Bronchial epithelial cell (primary cell): ENCODE data around the gene RCC2. TPM values are rescaled to one million over a fixed set of nuclear protein-coding genes. Genes with fewer than 3 reads are reported as not detected.

Source experiments
- DNase-seq: peaks from one replicate; pipeline ENCODE4 v3.0.0-alpha.2; 2010; ENCODE audit warnings: low read depth
- FAIRE-seq: peaks from 2 replicates; lab custom pipeline; 2011; peaks lifted over from hg19 to GRCh38; lab: Jason Lieb, UNC
- H3K27me3 ChIP-seq: 2 replicates; pipeline ENCODE4 v1.5.1; 2011; ENCODE audit warnings: low read length; ENCODE audit not compliant: control insufficient read depth, insufficient read depth
- H3K36me3 ChIP-seq: 2 replicates; pipeline ENCODE4 v1.5.1; 2011; ENCODE audit warnings: low read length; ENCODE audit not compliant: control insufficient read depth, insufficient read depth
- H3K4me3 ChIP-seq: 2 replicates; pipeline ENCODE4 v1.5.1; 2011; ENCODE audit warnings: mild to moderate bottlenecking, low read depth, low read length, control low read depth
- CTCF ChIP-seq: IDR thresholded peaks from 2 replicates; pipeline ENCODE4 v1.5.1; 2011; ENCODE audit warnings: mild to moderate bottlenecking, moderate library complexity, low read length, control low read depth, inconsistent platforms; ENCODE audit not compliant: insufficient read depth, severe bottlenecking
- total RNA-seq: library from RNA; depleted of rRNA; stranded (reverse); fragments of >200 nt; gene quantifications from 2 replicates; pipeline ENCODE4 v1.2.1, GENCODE V29; 2014

Gene RCC2
- total RNA-seq, 1 donor from 2014 or later, result 152 TPM

DNA sequence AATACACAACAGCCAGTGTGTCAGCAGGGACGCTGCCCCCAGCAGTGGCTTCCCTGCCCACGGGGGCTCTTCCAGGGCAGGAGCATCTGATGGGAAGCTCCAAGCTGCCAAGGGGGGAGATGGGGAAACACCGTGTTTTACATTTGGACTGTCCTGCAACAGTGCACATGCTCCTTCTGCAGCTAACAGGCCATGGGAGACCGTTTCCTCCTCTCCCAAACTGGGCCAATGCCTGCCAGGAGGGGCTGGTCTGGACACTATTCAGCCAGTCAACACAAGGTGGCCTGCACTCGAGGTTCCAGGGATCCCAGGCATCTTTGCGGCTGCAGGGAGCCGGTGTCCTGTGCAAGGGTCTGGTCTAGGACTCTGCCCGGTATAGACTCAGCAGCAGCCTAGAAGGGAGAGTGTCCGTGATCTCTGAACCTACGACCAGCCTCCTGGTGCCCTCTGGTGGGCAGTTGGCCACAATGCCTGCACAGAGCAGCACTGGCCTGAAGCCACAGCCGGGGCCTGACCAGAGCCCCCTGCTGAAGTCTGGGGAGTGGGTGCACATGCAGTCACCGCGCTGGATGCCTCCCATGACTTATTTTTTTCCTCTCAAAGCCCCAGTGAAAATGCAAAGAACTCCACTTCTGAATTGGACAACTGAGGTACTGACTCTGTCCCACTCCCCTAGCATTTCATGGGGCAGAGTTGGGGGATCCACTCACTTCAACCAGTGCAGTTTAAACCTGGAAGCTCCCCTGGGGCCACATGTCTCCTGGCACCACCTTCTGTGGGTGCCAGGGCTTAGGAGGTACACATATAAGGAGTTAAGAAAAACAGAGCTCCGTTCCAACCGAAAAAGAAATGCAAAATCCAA is 33.3 kb downstream of the RCC2 start:
- Histone ChIP-seq H3K36me3 (peaks cover 26% of the 10 kb centered on the region), H3K27me3 (no peaks in the 10 kb centered on the region), H3K4me3 (no peak overlapping the region)
- peak; percentile 45 for DNase-seq
- peak; percentile 95 for TF ChIP-seq CTCF
- FAIRE-seq, result no peak

GRCh38 chr1:17404820-17405219 is 34.7 kb downstream of the RCC2 start:
- Histone ChIP-seq H3K27me3 (no peaks in the 10 kb centered on the region), H3K36me3 (peaks cover 14% of the 10 kb centered on the region), H3K4me3 (no peak overlapping the region)
- FAIRE-seq (no peak), DNase-seq (no peak)
- no peak for TF ChIP-seq CTCF

- DNase-seq (no peak), FAIRE-seq (no peak)
- Histone ChIP-seq H3K27me3 (no peaks in the 10 kb centered on the region), H3K4me3 (no peak overlapping the region), H3K36me3 (peaks cover 8% of the 10 kb centered on the region)
- TF ChIP-seq CTCF, result no peak
Measured at GRCh38 chr1:17404034-17404684, 35.3 kb downstream of the RCC2 start.

DNA sequence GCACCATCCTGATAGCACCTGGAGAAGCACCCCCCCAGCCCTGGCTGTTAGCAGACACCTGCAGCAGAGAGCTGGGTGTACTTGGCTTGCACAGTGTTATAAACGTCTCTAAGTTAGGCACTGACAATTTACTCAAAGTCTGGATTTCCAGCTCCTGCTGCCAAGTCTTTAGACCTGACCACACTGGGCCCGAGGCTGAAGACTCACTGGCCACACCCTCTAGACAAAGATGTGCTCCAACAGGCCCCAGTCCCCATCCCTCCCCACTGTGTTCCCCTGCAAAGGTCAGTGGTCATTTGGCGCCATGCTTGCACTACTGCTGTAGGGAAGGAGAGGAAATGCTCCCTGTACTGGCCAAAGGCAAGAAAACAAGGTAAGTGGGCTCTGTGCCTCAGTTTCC is 36.4 kb downstream of the RCC2 start:
- TF ChIP-seq CTCF, result no peak
- Histone ChIP-seq H3K4me3 (no peak overlapping the region), H3K36me3 (peaks cover 3% of the 10 kb centered on the region), H3K27me3 (no peaks in the 10 kb centered on the region)
- DNase-seq (peak; percentile 78), FAIRE-seq (peak; percentile 88)

DNA sequence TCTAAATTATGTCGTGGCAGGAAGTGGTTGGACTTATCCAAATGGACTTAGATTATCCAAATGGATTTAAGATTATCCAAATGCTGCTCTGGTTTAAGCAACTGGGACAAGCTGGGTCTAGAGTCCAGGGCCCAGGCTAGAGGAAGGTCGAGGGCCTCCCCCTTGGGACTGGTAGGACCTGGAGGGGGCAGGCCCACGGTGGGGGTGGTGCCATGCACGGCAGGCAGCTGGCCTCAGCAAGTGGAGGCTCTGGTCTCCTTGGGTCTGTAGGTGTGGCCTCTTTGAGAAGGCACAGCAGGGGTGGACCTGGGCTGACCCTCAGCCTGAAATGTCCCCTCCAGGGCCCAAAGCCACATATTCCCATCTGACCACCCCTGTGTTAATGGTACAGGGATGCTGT is 37.6 kb downstream of the RCC2 start:
- no peak for TF ChIP-seq CTCF
- Histone ChIP-seq H3K4me3 (no peak overlapping the region), H3K27me3 (no peaks in the 10 kb centered on the region), H3K36me3 (no peaks in the 10 kb centered on the region)
- FAIRE-seq (no peak), DNase-seq (no peak)
